WTC11 (cell line): ENCODE results near the gene OASL. TPM values are rescaled to one million over a fixed set of nuclear protein-coding genes. Genes with fewer than 3 reads are reported as not detected.

Source experiments
- ATAC-seq: fragments of 200-7000 bp; cut with Tn5 transposase; 2 replicates; pipeline ENCODE4 v1.10.0; 2021; ENCODE audit warnings: mild to moderate bottlenecking, moderate library complexity
- CTCF ChIA-PET: fragments of 300-600 bp; sonication (Branson Sonifier 250); formaldehyde crosslinking; loops from one replicate; lab custom pipeline; 2021; ENCODE audit warnings: antibody characterized with exemption; lab: Charles Lee
- POLR2A ChIA-PET: fragments of 350-600 bp; sonication (Branson Sonifier 250); formaldehyde crosslinking; loops from one replicate; lab custom pipeline; 2021; ENCODE audit warnings: antibody characterized with exemption; lab: Charles Lee
- DNase-seq: peaks from one replicate; pipeline ENCODE4 v3.0.0; 2021; ENCODE audit warnings: low spot score
- H3K27ac Mint-ChIP-seq: 2 replicates; pipeline ENCODE4 v1.8.0; 2021; ENCODE audit warnings: mixed read lengths
- H3K27me3 Mint-ChIP-seq: 2 replicates; pipeline ENCODE4 v1.8.0; 2021; ENCODE audit warnings: low read depth, mild to moderate bottlenecking, moderate library complexity, mixed read lengths
- H3K36me3 Mint-ChIP-seq: 2 replicates; pipeline ENCODE4 v1.8.0; 2021; ENCODE audit warnings: mixed read lengths
- H3K4me1 Mint-ChIP-seq: 2 replicates; pipeline ENCODE4 v1.8.0; 2022; ENCODE audit warnings: mixed read lengths
- H3K4me3 Mint-ChIP-seq: 2 replicates; pipeline ENCODE4 v1.8.0; 2021; ENCODE audit warnings: mild to moderate bottlenecking, moderate library complexity, mixed read lengths
- H3K9me3 Mint-ChIP-seq: 2 replicates; pipeline ENCODE4 v1.8.0; 2021; ENCODE audit warnings: mixed read lengths
- AR ChIP-seq: fragments of 250-450 bp; sonication (Bioruptor Pico); IDR thresholded peaks from 2 replicates; pipeline ENCODE4 v1.9.0; 2021; ENCODE audit warnings: mild to moderate bottlenecking
- ATF2 ChIP-seq: sonication (generic); formaldehyde crosslinking; IDR thresholded peaks from 2 replicates; pipeline ENCODE4 v1.8.1; 2022; ENCODE audit warnings: low read depth, missing genetic modification reagents, borderline replicate concordance
- CDX4 ChIP-seq: fragments of 250-450 bp; sonication (Bioruptor Pico); IDR thresholded peaks from 2 replicates; pipeline ENCODE4 v1.9.0; 2021; ENCODE audit warnings: moderate library complexity, mild to moderate bottlenecking, inconsistent platforms, borderline replicate concordance
- CREM ChIP-seq: sonication (generic); formaldehyde crosslinking; IDR thresholded peaks from 2 replicates; pipeline ENCODE4 v1.8.1; 2022; ENCODE audit warnings: mild to moderate bottlenecking, missing genetic modification reagents, moderate library complexity
- ELF4 ChIP-seq: sonication (generic); formaldehyde crosslinking; IDR thresholded peaks from 2 replicates; pipeline ENCODE4 v1.8.1; 2022; ENCODE audit warnings: low read depth, mild to moderate bottlenecking, moderate library complexity, missing genetic modification reagents
- EMX1 ChIP-seq: fragments of 250-450 bp; sonication (Bioruptor Pico); IDR thresholded peaks from 2 replicates; pipeline ENCODE4 v1.8.0; 2021; ENCODE audit warnings: mild to moderate bottlenecking
- FOXJ3 ChIP-seq: sonication (generic); formaldehyde crosslinking; IDR thresholded peaks from 2 replicates; pipeline ENCODE4 v1.9.0; 2021; ENCODE audit warnings: missing genetic modification reagents, mild to moderate bottlenecking, borderline replicate concordance
- FOXK1 ChIP-seq: sonication (generic); formaldehyde crosslinking; IDR thresholded peaks from 2 replicates; pipeline ENCODE4 v1.8.0; 2022; ENCODE audit warnings: mild to moderate bottlenecking, moderate library complexity, missing genetic modification reagents
- GRHL2 ChIP-seq: fragments of 250-450 bp; sonication (Bioruptor Pico); IDR thresholded peaks from 2 replicates; pipeline ENCODE4 v1.8.0; 2022; ENCODE audit warnings: mild to moderate bottlenecking, moderate library complexity; ENCODE audit not compliant: insufficient replicate concordance, severe bottlenecking
- MLX ChIP-seq: sonication (generic); formaldehyde crosslinking; IDR thresholded peaks from 2 replicates; pipeline ENCODE4 v1.8.1; 2023; ENCODE audit warnings: mild to moderate bottlenecking, missing genetic modification reagents, moderate library complexity
- MXD4 ChIP-seq: fragments of 250-450 bp; sonication (Bioruptor Pico); IDR thresholded peaks from 2 replicates; pipeline ENCODE4 v1.8.0; 2021; ENCODE audit warnings: mild to moderate bottlenecking, moderate library complexity, borderline replicate concordance
- MYBL2 ChIP-seq: sonication (generic); formaldehyde crosslinking; IDR thresholded peaks from 2 replicates; pipeline ENCODE4 v1.8.1; 2023; ENCODE audit warnings: mild to moderate bottlenecking, moderate library complexity, missing genetic modification reagents
- NR3C1 ChIP-seq: sonication (generic); formaldehyde crosslinking; conservative IDR thresholded peaks from 2 replicates; pipeline ENCODE4 v1.8.1; 2023; ENCODE audit warnings: low read depth, mild to moderate bottlenecking, missing genetic modification reagents
- OVOL2 ChIP-seq: fragments of 250-450 bp; sonication (Bioruptor Pico); IDR thresholded peaks from 2 replicates; pipeline ENCODE4 v1.9.0; 2021; ENCODE audit warnings: mild to moderate bottlenecking, borderline replicate concordance
- PRRX2 ChIP-seq: fragments of 250-450 bp; sonication (Bioruptor Pico); IDR thresholded peaks from 2 replicates; pipeline ENCODE4 v1.8.0; 2021; ENCODE audit warnings: mild to moderate bottlenecking
- SMAD3 ChIP-seq: sonication (generic); formaldehyde crosslinking; IDR thresholded peaks from 2 replicates; pipeline ENCODE4 v1.8.0; 2022; ENCODE audit warnings: missing genetic modification reagents, mild to moderate bottlenecking, borderline replicate concordance
- STAT6 ChIP-seq: sonication (generic); formaldehyde crosslinking; conservative IDR thresholded peaks from 2 replicates; pipeline ENCODE4 v1.8.1; 2023; ENCODE audit warnings: mild to moderate bottlenecking, low read depth, missing genetic modification reagents, moderate library complexity
- TEAD1 ChIP-seq: sonication (generic); formaldehyde crosslinking; IDR thresholded peaks from 2 replicates; pipeline ENCODE4 v1.8.0; 2022; ENCODE audit warnings: mild to moderate bottlenecking, missing genetic modification reagents
- TEAD4 ChIP-seq: sonication (generic); formaldehyde crosslinking; IDR thresholded peaks from 2 replicates; pipeline ENCODE4 v1.8.0; 2022; ENCODE audit warnings: mild to moderate bottlenecking, missing genetic modification reagents
- TP53 ChIP-seq: sonication (generic); formaldehyde crosslinking; IDR thresholded peaks from 2 replicates; pipeline ENCODE4 v1.8.1; 2023; ENCODE audit warnings: mild to moderate bottlenecking, missing genetic modification reagents
- ZNF121 ChIP-seq: sonication (generic); formaldehyde crosslinking; IDR thresholded peaks from 2 replicates; pipeline ENCODE4 v1.8.0; 2023; ENCODE audit warnings: missing genetic modification reagents
- ZNF232 ChIP-seq: sonication (generic); formaldehyde crosslinking; IDR thresholded peaks from 2 replicates; pipeline ENCODE4 v1.8.0; 2022; ENCODE audit warnings: mild to moderate bottlenecking, missing genetic modification reagents
- ZNF396 ChIP-seq: fragments of 250-450 bp; sonication (Bioruptor Pico); IDR thresholded peaks from 2 replicates; pipeline ENCODE4 v1.8.0; 2021; ENCODE audit warnings: mild to moderate bottlenecking, moderate library complexity, borderline replicate concordance
- ZNF512 ChIP-seq: sonication (generic); formaldehyde crosslinking; IDR thresholded peaks from 2 replicates; pipeline ENCODE4 v1.8.1; 2022; ENCODE audit warnings: missing genetic modification reagents, borderline replicate concordance
- total RNA-seq: library from RNA; stranded (reverse); gene quantifications from 3 replicates; pipeline ENCODE4 v1.2.3, GENCODE V29; 2021

The OASL gene
- total RNA-seq, 1 experiment from 2014 or later, result 0.28 TPM

- H3K36me3 Mint-ChIP-seq, result peaks cover 12% of the 10 kb centered on the region
- peak; percentile 81 for DNase-seq
- H3K27me3 Mint-ChIP-seq, result no peaks in the 10 kb centered on the region; the same call in 1 of the 2 replicates
- H3K4me1 Mint-ChIP-seq, result peaks cover 7% of the 10 kb centered on the region
- CTCF ChIA-PET, result no interaction called here
- POLR2A ChIA-PET, result no interaction called here
- no peaks in the 10 kb centered on the region for H3K9me3 Mint-ChIP-seq
- H3K27ac Mint-ChIP-seq, result 0 out of 2 replicates have a peak overlapping the region, but pooled peaks have one; percentile 88
- ATAC-seq, result peak; percentile 97
- H3K4me3 Mint-ChIP-seq, result peak overlapping the region; percentile 37
- no peak for TF ChIP-seq TEAD1 (CRISPR knock-in tag)
- TF ChIP-seq ZNF512, result no peak
- TF ChIP-seq ELF4 (CRISPR knock-in tag), result no peak
- TF ChIP-seq ZNF232, result no peak
- 0 out of 2 replicates have a peak, but pooled peaks have one; percentile 52 for TF ChIP-seq SMAD3
- no peak for TF ChIP-seq MYBL2 (CRISPR knock-in tag)
- no peak for TF ChIP-seq MXD4 (CRISPR knock-in tag)
- no peak for TF ChIP-seq TP53 (CRISPR knock-in tag)
- no peak for TF ChIP-seq ZNF396 (CRISPR knock-in tag)
- no peak for TF ChIP-seq PRRX2 (CRISPR knock-in tag)
- no peak for TF ChIP-seq STAT6 (CRISPR knock-in tag)
- TF ChIP-seq ATF2, result no peak
- no peak for TF ChIP-seq TEAD4
- no peak for TF ChIP-seq OVOL2
- no peak for TF ChIP-seq CREM (CRISPR knock-in tag)
- no peak for TF ChIP-seq AR (CRISPR knock-in tag)
- TF ChIP-seq EMX1, result no peak
- TF ChIP-seq GRHL2 (CRISPR knock-in tag), result no peak
- no peak for TF ChIP-seq NR3C1 (CRISPR knock-in tag)
- TF ChIP-seq MLX (CRISPR knock-in tag), result no peak
- no peak for TF ChIP-seq CDX4
- no peak for TF ChIP-seq ZNF121 (CRISPR knock-in tag)
- no peak for TF ChIP-seq FOXK1 (CRISPR knock-in tag)
- TF ChIP-seq FOXJ3, result no peak
Observed at GRCh38 chr12:120999191-121000120, 39.6 kb downstream of the OASL start.
